GOT3 (cell line): Measurements from ENCODE around the gene ALDH8A1.
A peak's percentile ranks its signal among the peaks of the same experiment; 100 is the strongest.
"Not testable (repeated sequence)": the region's sequence is repeated elsewhere in the genome, so short reads cannot be mapped to it uniquely, and the experiment has no call there.

Experiments used
- DNase-seq: peaks from one replicate; lab custom pipeline; 2025; ENCODE audit warnings: mixed read lengths; lab: John Stamatoyannopoulos, UW

Gene ALDH8A1

GRCh38 chr6:134909701-134910592, 40.0 kb downstream of the ALDH8A1 start:
- DNase-seq = no peak

- DNase-seq = peak; percentile 74
Observed at GRCh38 chr6:134908906-134909516, 40.9 kb downstream of the ALDH8A1 start.

GRCh38 chr6:134904731-134905130, 45.2 kb downstream of the ALDH8A1 start:
- not testable (repeated sequence) for DNase-seq

- no peak for DNase-seq
Observed at GRCh38 chr6:134903448-134903847, 46.5 kb downstream of the ALDH8A1 start.

GRCh38 chr6:134902936-134903335, 47.0 kb downstream of the ALDH8A1 start:
- DNase-seq = no peak

GRCh38 chr6:134902074-134902861, 47.6 kb downstream of the ALDH8A1 start:
- DNase-seq = no peak

GRCh38 chr6:134898575-134898974, 51.3 kb downstream of the ALDH8A1 start:
- no peak for DNase-seq

- DNase-seq = not testable (repeated sequence)
Observed at GRCh38 chr6:134898166-134898565, 51.7 kb downstream of the ALDH8A1 start.

GRCh38 chr6:134896910-134897309, 53.0 kb downstream of the ALDH8A1 start:
- no peak for DNase-seq

- DNase-seq = no peak
Observed at GRCh38 chr6:134894800-134895199, 55.1 kb downstream of the ALDH8A1 start.

- DNase-seq = no peak
Observed at GRCh38 chr6:134892362-134892761, 57.5 kb downstream of the ALDH8A1 start.

- DNase-seq = no peak
Observed at GRCh38 chr6:134891633-134892032, 58.3 kb downstream of the ALDH8A1 start.

GRCh38 chr6:134888316-134888715, 61.6 kb downstream of the ALDH8A1 start:
- DNase-seq = no peak

GRCh38 chr6:134884752-134885151, 65.1 kb downstream of the ALDH8A1 start:
- no peak for DNase-seq

GRCh38 chr6:134883314-134883713, 66.6 kb downstream of the ALDH8A1 start:
- no peak for DNase-seq

- no peak for DNase-seq
Observed at GRCh38 chr6:134882426-134883038, 67.4 kb downstream of the ALDH8A1 start.

GRCh38 chr6:134880487-134881190, 69.3 kb downstream of the ALDH8A1 start:
- no peak for DNase-seq

- DNase-seq = no peak
Observed at GRCh38 chr6:134878136-134878535, 71.8 kb downstream of the ALDH8A1 start.

GRCh38 chr6:134875367-134875766, 74.5 kb downstream of the ALDH8A1 start:
- no peak for DNase-seq

GRCh38 chr6:134873500-134874388, 76.2 kb downstream of the ALDH8A1 start:
- no peak for DNase-seq
